GM12873 (cell line): Measurements from ENCODE around the gene CCDC178.

ENCODE experiments used
- TF ChIP-seq, protein P1 (sequence below): IDR thresholded peaks from 2 replicates; pipeline ENCODE4 v1.5.1; 2012; ENCODE audit warnings: low read depth, mild to moderate bottlenecking, moderate library complexity, low read length, control low read depth; ENCODE audit not compliant: insufficient read depth; ENCODE audit errors: missing control alignments

Gene CCDC178

DNA sequence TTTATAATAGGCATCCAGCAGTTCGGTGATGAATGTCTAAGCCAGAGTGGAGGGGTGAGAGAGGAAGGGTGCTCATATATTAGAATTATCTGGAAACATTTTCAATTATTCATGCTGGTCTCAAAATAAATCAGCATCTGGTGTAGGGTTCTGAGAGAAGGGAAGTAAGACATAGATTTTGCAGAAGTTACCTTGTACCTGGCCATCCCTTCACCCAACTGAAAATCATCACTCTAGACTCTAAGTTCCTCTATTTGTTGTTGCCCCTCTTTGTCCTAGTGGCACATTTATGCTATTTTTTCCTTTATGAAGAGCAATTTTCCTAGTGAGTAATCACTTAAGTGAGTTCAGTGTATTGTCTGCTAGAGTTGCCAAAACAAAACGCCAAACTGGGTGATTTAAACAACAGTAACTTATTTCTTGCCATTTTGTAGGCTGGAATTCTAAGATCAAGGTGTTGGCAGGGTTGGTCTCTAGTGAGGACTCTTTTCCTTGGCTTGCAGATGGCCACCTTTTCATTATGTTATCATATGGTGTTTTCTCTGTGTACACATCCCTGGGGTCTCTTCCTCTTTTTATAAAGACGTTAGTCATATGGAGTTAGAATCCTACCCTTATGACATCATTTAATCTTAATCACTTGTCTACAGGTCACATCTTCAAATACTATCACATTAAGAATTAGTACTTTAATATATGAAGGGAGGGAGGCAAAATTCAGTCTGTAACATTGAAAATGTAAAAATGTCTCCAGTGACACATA, 537.8 kb downstream of the CCDC178 start:
- TF ChIP-seq, protein P1, sequence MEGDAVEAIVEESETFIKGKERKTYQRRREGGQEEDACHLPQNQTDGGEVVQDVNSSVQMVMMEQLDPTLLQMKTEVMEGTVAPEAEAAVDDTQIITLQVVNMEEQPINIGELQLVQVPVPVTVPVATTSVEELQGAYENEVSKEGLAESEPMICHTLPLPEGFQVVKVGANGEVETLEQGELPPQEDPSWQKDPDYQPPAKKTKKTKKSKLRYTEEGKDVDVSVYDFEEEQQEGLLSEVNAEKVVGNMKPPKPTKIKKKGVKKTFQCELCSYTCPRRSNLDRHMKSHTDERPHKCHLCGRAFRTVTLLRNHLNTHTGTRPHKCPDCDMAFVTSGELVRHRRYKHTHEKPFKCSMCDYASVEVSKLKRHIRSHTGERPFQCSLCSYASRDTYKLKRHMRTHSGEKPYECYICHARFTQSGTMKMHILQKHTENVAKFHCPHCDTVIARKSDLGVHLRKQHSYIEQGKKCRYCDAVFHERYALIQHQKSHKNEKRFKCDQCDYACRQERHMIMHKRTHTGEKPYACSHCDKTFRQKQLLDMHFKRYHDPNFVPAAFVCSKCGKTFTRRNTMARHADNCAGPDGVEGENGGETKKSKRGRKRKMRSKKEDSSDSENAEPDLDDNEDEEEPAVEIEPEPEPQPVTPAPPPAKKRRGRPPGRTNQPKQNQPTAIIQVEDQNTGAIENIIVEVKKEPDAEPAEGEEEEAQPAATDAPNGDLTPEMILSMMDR = no peak

DNA sequence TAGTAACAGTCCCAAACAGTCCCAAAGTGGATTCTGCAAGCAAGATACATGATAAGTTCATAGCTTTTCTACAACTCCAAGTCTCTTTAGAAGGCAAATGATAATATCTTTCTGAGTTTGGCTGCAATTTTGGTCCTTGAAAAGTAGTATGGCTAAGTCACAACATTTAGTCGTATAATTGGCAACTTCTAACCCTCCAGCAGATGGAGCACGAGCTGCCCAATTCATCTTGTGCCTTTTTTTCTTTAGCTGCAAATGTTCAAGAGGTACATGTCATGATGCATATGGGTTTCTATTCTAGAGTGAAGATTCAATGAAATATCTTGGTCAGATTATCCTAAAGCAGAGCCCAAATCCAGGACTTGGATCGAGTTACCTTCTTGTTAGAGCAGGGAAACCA, 540.7 kb downstream of the CCDC178 start:
- TF ChIP-seq, protein P1 = no peak

DNA sequence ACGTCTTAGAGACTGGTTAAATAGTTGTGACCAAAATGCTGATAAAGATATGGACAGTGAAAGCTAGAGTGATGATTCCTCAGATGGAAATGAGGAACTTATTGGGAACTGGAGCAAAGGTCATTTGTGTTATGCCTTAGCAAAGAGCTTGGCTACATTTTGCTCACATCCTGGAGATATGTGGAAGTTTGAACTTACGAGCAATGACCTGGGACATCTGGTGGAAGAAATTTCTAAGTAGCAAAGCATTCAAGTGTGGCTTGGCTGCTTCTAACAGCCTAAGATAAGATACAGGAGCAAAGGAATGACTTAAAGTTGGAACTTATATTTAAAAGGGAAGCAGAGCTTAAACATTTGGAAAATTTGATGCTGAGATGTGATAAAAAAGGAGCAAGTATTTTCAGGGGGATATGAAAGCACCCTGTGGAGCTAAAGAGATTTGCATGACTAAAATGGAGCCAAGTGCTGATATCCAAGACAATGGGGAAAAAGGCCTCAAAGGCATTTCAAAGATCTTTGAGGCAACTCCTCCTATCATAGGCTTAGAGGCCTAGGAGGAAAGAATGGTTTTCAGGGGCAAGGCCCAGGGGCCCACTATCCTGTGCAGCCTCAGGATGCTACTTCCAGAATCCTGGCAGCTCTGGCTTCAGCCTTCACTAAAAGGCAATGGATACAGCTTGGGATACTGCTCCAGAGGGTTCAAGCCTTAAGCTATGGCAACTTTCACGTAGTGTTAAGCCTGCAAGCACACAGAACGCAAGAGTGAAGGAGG, 543.6 kb downstream of the CCDC178 start:
- TF ChIP-seq, protein P1 = no peak

DNA sequence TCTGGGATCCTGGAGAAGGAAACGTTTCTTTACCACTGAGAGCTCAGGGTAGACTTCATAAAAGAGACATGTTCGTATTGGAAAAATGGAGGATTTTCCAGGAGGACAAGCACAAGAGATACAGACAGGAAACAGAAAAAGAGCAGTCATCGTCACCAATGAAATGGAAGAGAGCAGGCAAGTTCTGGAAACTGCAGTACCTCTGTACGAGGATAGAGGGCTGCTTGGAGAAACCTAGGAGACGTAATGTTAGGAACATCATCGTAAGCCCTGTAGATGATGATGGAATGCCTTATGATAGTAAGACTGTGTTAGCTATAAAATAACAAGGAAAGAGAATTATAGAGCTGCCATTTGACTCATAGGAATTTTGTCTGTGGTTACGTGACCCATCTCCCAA, 546.6 kb downstream of the CCDC178 start:
- TF ChIP-seq, protein P1 = peak; percentile 38

DNA sequence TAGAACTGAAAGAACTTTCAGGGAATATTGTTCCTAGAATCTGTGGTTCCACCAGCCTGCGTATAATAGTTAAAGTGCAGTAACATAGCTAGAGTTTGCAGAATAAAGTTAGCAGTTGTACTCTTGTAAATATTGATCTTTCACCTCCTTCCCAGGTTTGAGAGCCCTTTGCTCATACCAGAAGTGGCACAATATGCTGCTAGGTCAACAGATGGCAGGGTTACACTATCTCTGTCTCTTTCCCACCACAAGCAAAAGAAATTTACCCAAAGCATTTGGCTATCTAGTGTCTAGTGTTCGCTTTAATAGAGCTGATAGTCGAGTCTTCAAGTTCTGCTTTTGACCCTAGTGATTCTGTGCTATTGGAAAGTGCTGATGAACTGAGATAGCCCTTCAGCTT, 548.7 kb downstream of the CCDC178 start:
- TF ChIP-seq, protein P1 = no peak

DNA sequence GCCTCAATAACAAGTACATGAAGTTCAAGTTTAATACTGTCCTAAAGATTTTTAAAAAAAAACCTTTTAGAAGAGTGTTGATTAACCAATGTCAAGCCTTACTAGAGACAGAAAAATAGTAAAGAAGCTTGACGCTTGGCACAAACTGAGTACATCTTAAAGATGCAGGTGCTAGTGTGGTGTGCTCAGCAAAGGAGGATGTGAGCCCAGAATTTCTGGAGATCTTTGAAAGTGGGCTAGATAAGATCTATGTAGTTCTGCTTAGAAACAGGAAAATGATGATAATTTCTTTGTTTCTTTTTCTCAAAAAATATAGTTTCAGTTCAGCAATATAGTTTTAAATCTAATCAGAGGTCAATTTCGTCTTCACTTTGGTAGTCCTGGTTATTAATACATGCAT, 549.4 kb downstream of the CCDC178 start:
- TF ChIP-seq, protein P1 = no peak

DNA sequence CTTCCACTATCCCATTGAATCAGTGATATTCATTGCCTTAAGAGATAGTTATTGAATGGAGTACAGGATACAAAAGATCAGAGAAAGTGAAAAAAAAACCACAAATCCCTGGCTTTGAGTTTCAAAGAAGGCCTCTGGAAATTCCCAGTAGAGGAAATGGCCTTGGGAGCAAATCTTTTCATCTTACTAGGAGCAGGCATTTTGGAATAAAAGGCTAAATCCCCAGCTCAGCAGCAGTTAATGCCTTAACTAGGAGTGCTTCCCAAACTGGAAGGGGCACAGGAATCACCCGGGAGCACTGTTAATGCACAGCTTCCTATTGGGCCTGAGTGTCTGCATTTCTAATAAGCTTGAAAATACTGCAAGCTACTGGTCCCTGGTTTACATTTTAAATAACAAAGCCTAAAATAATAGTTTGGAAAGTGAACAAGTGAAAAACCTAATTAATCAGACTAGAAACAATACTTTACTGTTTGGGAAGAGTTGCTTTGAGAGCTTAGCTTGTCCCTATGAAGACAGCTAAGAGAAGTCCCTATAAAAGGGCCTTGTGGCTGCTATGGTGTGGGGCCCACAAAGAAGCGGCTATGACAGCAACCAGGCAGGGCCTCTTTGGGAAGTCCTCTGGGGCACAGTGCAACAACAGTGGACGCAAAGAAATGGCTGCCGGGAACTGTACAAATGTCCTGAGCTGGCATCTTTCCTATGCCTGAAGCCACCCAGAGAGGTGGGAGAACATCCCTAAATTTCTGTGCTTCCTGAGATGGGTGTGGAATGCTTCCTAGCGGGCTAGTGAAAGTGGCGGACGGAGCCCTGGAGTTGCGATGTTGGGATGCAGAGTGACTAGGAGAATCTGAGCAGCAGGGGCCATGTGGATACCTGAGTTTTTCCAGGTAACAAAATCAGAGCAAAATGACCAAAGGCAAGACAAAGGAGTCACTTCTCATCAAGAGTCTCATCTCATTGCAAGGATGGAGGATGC, 550.6 kb downstream of the CCDC178 start:
- TF ChIP-seq, protein P1 = no peak
